Testis (tissue), 2 donors: ENCODE data around the gene BAZ1B.

Experiments used
- POLR2A ChIP-seq: fragments of 450-650 bp; IDR thresholded peaks from one replicate; pipeline ENCODE4 v1.6.1; 2017; ENCODE audit warnings: antibody characterized with exemption, mild to moderate bottlenecking, moderate library complexity
- TF ChIP-seq, protein P1 (sequence below), 3 experiments: fragments of 450-650 bp in 2 of 3; fragments of 200-600 bp in 1 of 3; sonication (generic) in 1 of 3; IDR thresholded peaks; one replicate each; pipeline ENCODE4 v1.5.1; 2016 to 2019; ENCODE audit warnings: antibody characterized with exemption in 3 of 3, mild to moderate bottlenecking in 2 of 3, moderate library complexity in 1 of 3

DNA sequence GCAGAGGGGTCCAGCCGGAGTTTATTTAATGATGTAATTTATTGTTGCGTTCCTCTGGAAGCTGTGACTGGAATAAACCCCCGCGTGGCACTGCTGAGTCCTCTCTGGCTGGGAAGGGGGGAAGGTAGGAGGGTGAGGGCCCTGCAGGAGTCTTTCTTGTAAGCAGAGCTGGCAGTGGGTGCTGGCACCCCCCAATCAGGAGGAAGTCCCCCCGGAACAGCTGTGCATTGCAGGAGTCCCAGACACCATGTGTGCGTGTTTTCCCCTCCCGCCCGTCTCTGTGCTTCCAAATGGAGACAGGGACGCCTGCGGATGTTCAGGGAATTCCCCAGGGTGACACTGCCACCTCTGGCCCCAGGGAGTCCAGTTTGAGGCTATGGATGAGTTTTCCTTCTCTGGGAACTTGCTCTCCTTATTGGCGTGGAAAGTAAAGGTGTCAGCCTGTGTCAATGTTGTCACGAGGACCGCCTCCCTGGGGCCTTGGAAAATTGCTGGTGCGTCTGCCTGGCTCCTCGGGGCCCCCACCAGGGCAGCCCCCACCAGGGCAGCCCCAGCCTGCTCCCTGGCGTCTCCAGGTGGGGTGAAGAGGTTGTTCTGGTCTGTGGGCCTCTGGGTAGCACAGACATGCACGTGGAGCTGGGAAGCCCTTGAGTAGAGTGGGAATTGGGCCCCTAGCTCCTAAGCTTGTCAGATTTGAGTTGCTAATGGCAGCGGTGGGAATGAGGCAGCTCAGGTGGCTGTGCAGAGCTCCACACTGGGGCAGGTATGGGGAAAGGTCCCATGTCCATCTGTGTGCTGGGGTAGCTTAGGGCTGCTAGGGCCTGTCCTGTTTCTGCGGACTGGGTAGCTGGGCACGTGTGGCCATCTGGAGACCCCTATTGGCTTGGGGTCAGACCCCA lies 85.8 kb downstream of the BAZ1B start:
- TF ChIP-seq, protein P1, sequence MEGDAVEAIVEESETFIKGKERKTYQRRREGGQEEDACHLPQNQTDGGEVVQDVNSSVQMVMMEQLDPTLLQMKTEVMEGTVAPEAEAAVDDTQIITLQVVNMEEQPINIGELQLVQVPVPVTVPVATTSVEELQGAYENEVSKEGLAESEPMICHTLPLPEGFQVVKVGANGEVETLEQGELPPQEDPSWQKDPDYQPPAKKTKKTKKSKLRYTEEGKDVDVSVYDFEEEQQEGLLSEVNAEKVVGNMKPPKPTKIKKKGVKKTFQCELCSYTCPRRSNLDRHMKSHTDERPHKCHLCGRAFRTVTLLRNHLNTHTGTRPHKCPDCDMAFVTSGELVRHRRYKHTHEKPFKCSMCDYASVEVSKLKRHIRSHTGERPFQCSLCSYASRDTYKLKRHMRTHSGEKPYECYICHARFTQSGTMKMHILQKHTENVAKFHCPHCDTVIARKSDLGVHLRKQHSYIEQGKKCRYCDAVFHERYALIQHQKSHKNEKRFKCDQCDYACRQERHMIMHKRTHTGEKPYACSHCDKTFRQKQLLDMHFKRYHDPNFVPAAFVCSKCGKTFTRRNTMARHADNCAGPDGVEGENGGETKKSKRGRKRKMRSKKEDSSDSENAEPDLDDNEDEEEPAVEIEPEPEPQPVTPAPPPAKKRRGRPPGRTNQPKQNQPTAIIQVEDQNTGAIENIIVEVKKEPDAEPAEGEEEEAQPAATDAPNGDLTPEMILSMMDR (IDR thresholded peaks at IDR 0.05), result no peak
- TF ChIP-seq POLR2A, result no peak
